Measurements from ENCODE around the gene THAP6. TPM values are rescaled to one million over a fixed set of nuclear protein-coding genes. Genes with fewer than 3 reads are reported as not detected.
"Not testable (repeated sequence)": the region's sequence is repeated elsewhere in the genome, so short reads cannot be mapped to it uniquely, and the experiment has no call there.

THAP6 gene
- total RNA-seq, 3 donors from 2014 or later (not counting 1 experiment from before 2014, with no cell fraction given) = 20.2 to 24.1 (median 21.8) TPM

- intact Hi-C loops (cut with micrococcal nuclease); H3K27ac ChIP-seq (ENCODE audit: low read length); ATAC-seq; H3K36me3 Mint-ChIP-seq; H3K4me3 Mint-ChIP-seq; H3K4me1 Mint-ChIP-seq; H3K9me3 ChIP-seq (ENCODE audit: control insufficient read depth, insufficient read depth, low read length); H3K27me3 ChIP-seq (ENCODE audit: control insufficient read depth, insufficient read depth, low read length); H3K9me3 Mint-ChIP-seq; DNase-seq; H3K27me3 Mint-ChIP-seq (ENCODE audit: low read depth in 2 of 2); H3K4me3 ChIP-seq (ENCODE audit: low read length); H3K27ac Mint-ChIP-seq; H3K36me3 ChIP-seq (ENCODE audit: control insufficient read depth, insufficient read depth, low read length); H3K4me1 ChIP-seq (ENCODE audit: control insufficient read depth, insufficient read depth, low read length): not testable (repeated sequence)
- 99% methylated on average over 4 of the region's 6 CpGs for WGBS (ENCODE audit: insufficient coverage)
These were observed 23.0 kb downstream of the THAP6 start for GRCh38 chr4:75537308-75537707.

DNA sequence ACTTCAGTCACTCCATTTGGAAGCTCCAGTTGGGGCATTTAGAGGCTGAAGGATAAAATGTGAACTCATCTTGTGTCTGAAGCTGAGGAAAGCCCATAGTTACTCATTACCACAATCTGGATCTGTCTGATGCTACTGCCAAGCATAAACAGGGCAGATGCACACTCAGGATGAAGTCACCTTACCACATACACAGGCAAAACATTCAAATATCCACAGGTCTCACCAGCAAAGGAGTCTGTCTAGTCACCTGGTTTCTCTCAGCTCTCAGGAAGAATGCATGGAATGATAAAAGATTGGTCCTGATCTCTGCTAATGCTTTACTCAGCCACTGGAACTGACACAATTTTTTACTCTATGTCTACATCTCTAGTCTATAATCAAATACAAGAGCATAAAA lies 28.6 kb downstream of the THAP6 start:
- DNase-seq (no peak), ATAC-seq (no peak)
- no peaks in the 10 kb centered on the region for H3K9me3 Mint-ChIP-seq
- H3K27me3 Mint-ChIP-seq (ENCODE audit: low read depth in 2 of 2) = no peaks in the 10 kb centered on the region
- H3K4me3 ChIP-seq (ENCODE audit: low read length) = no peak overlapping the region
- H3K27me3 ChIP-seq (ENCODE audit: control insufficient read depth, insufficient read depth, low read length) = no peaks in the 10 kb centered on the region
- no peaks in the 10 kb centered on the region for H3K4me1 ChIP-seq (ENCODE audit: control insufficient read depth, insufficient read depth, low read length)
- no peaks in the 10 kb centered on the region for H3K9me3 ChIP-seq (ENCODE audit: control insufficient read depth, insufficient read depth, low read length)
- TF ChIP-seq CTCF (IDR thresholded peaks at IDR 0.05) = no peak
- intact Hi-C loops (cut with micrococcal nuclease) = no loop called here
- no peak overlapping the region for H3K4me3 Mint-ChIP-seq
- no peak overlapping the region for H3K27ac Mint-ChIP-seq
- no peaks in the 10 kb centered on the region for H3K36me3 Mint-ChIP-seq
- H3K27ac ChIP-seq (ENCODE audit: low read length) = no peak overlapping the region
- H3K4me1 Mint-ChIP-seq = no peaks in the 10 kb centered on the region
- H3K36me3 ChIP-seq (ENCODE audit: control insufficient read depth, insufficient read depth, low read length) = peaks cover 6% of the 10 kb centered on the region

- H3K4me3 ChIP-seq (ENCODE audit: low read length); H3K27ac ChIP-seq (ENCODE audit: low read length); DNase-seq; H3K27me3 ChIP-seq (ENCODE audit: control insufficient read depth, insufficient read depth, low read length); H3K27me3 Mint-ChIP-seq (ENCODE audit: low read depth in 2 of 2); H3K4me3 Mint-ChIP-seq; H3K4me1 ChIP-seq (ENCODE audit: control insufficient read depth, insufficient read depth, low read length); H3K9me3 Mint-ChIP-seq; H3K9me3 ChIP-seq (ENCODE audit: control insufficient read depth, insufficient read depth, low read length); H3K36me3 Mint-ChIP-seq; H3K4me1 Mint-ChIP-seq; H3K36me3 ChIP-seq (ENCODE audit: control insufficient read depth, insufficient read depth, low read length); ATAC-seq; intact Hi-C loops (cut with micrococcal nuclease); H3K27ac Mint-ChIP-seq: not testable (repeated sequence)
- WGBS (ENCODE audit: insufficient coverage) = 97% methylated on average over 8 of the region's 8 CpGs
These were observed 29.9 kb downstream of the THAP6 start for GRCh38 chr4:75544220-75544619.

DNA sequence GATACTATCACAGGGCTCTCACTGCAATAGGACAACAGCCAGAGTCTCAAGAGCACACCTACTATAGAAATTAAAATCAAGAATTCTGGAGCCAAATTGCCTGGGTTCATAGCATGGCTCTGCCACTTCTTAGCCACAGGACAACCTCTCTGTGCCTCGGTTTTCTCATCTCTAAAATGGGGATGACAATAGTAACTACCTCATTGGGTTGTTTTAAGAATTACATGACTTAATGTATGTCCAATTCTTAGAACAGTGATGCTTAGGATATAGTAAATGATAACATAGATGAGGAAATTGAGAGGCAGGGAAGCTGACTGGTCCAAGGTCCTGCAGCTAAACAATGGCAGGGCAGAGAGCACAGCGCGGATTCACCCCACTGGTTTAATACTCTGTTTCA lies 30.6 kb downstream of the THAP6 start:
- no peak for DNase-seq
- H3K27ac ChIP-seq (ENCODE audit: low read length) = no peak overlapping the region
- Mint-ChIP-seq H3K4me1 (no peaks in the 10 kb centered on the region), H3K27ac (no peak overlapping the region), H3K4me3 (no peak overlapping the region), H3K9me3 (no peaks in the 10 kb centered on the region), H3K27me3 (ENCODE audit: low read depth in 2 of 2) (no peaks in the 10 kb centered on the region), H3K36me3 (no peaks in the 10 kb centered on the region)
- no peaks in the 10 kb centered on the region for H3K9me3 ChIP-seq (ENCODE audit: control insufficient read depth, insufficient read depth, low read length)
- ATAC-seq = no peak
- no peak for TF ChIP-seq CTCF (IDR thresholded peaks at IDR 0.05)
- WGBS (ENCODE audit: insufficient coverage) = 90% methylated on average over 3 of the region's 3 CpGs
- H3K4me1 ChIP-seq (ENCODE audit: control insufficient read depth, insufficient read depth, low read length) = no peaks in the 10 kb centered on the region
- intact Hi-C loops (cut with micrococcal nuclease) = no loop called here
- no peaks in the 10 kb centered on the region for H3K27me3 ChIP-seq (ENCODE audit: control insufficient read depth, insufficient read depth, low read length)
- H3K4me3 ChIP-seq (ENCODE audit: low read length) = no peak overlapping the region
- peaks cover 6% of the 10 kb centered on the region for H3K36me3 ChIP-seq (ENCODE audit: control insufficient read depth, insufficient read depth, low read length)

DNA sequence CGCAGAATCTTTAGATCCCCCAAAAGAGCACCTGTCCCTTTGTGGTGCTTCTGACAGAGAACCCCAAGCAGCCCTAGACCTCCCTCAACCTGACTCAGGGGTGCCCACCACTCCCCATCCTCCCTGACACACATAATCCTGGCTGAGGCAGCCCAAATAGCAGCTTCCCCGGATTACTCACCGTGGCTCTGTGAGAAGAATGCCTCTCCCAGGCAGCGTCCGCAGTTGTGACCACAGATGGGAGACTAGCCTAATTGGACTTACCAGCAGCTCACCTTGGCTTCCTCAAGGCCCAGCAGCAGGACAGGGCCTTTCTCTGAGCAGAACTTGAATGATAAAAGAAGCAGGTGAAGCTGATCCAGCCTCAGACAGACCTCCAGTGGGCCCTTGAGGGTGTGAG lies 31.3 kb downstream of the THAP6 start:
- no peaks in the 10 kb centered on the region for H3K9me3 Mint-ChIP-seq
- no peak overlapping the region for H3K27ac Mint-ChIP-seq
- WGBS (ENCODE audit: insufficient coverage) = 95% methylated on average over 5 of the region's 5 CpGs
- H3K4me1 ChIP-seq (ENCODE audit: control insufficient read depth, insufficient read depth, low read length) = no peaks in the 10 kb centered on the region
- H3K4me3 ChIP-seq (ENCODE audit: low read length) = no peak overlapping the region
- no peaks in the 10 kb centered on the region for H3K36me3 Mint-ChIP-seq
- intact Hi-C loops (cut with micrococcal nuclease) = no loop called here
- H3K27me3 ChIP-seq (ENCODE audit: control insufficient read depth, insufficient read depth, low read length) = no peaks in the 10 kb centered on the region
- H3K4me3 Mint-ChIP-seq = no peak overlapping the region
- H3K9me3 ChIP-seq (ENCODE audit: control insufficient read depth, insufficient read depth, low read length) = no peaks in the 10 kb centered on the region
- no peak for TF ChIP-seq CTCF (IDR thresholded peaks at IDR 0.05)
- DNase-seq (no peak), ATAC-seq (no peak)
- no peak overlapping the region for H3K27ac ChIP-seq (ENCODE audit: low read length)
- no peaks in the 10 kb centered on the region for H3K4me1 Mint-ChIP-seq
- no peaks in the 10 kb centered on the region for H3K27me3 Mint-ChIP-seq (ENCODE audit: low read depth in 2 of 2)
- peaks cover 6% of the 10 kb centered on the region for H3K36me3 ChIP-seq (ENCODE audit: control insufficient read depth, insufficient read depth, low read length)
